ENCODE measurements around the gene BORCS5.

DNA sequence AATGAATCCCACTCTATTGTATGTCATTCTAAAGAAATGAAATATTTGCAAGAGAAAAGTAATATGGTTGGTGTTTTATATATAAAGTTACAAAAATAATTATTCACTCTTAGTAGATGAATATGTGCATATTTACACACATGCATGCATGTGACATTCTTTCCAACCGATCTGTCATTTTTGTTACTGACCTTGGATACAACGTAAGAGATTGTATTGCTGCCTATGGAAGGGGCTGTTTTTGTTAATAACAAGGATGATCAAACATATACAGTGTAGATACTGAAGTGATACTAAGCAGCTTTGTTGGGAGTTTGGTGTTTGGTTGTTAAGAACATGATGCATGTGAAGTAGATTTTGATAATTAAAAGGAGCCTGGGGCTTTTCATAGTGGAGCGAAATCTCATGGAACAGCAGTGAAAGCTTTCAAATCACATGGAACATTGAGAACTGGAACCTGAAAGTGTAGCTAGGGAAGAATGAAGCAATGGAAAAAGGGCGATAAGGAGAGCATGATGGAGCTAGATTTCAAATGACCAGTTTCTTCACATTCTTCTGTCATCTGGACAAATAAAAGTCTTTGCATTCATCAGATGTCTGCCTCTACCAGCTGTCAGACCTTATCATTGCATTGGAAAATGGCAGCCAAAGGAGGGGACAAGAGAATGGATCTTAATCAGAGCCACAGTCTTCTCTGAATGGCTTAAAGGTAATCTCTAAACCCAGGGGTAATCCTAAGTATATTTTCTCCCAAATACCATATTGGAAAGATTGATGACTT lies 10.0 kb downstream of the BORCS5 start:
- TF ChIP-seq, protein P1, sequence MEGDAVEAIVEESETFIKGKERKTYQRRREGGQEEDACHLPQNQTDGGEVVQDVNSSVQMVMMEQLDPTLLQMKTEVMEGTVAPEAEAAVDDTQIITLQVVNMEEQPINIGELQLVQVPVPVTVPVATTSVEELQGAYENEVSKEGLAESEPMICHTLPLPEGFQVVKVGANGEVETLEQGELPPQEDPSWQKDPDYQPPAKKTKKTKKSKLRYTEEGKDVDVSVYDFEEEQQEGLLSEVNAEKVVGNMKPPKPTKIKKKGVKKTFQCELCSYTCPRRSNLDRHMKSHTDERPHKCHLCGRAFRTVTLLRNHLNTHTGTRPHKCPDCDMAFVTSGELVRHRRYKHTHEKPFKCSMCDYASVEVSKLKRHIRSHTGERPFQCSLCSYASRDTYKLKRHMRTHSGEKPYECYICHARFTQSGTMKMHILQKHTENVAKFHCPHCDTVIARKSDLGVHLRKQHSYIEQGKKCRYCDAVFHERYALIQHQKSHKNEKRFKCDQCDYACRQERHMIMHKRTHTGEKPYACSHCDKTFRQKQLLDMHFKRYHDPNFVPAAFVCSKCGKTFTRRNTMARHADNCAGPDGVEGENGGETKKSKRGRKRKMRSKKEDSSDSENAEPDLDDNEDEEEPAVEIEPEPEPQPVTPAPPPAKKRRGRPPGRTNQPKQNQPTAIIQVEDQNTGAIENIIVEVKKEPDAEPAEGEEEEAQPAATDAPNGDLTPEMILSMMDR (IDR thresholded peaks at IDR 0.05), result no peak
- TF ChIP-seq EZH2 (IDR thresholded peaks at IDR 0.05; ENCODE audit: borderline replicate concordance, insufficient read depth, low read depth, low read length, poor library complexity, severe bottlenecking), result no peak
